H1 (cell line): ENCODE data around the gene NAV2.

Source experiments
- CTCF ChIP-seq, 3 experiments: IDR thresholded peaks; 1 replicate in 2 of 3; 2 replicates in 1 of 3; pipeline versions ENCODE4 v1.5.1 to v1.6.1; 2011; ENCODE audit warnings: low read length in 3 of 3, mild to moderate bottlenecking in 3 of 3, inconsistent platforms in 2 of 3, low read depth in 1 of 3, moderate library complexity in 1 of 3; ENCODE audit not compliant: insufficient read depth in 1 of 3; ENCODE audit errors: control extremely low read depth in 1 of 3
- POLR2AphosphoS5 ChIP-seq: IDR thresholded peaks from 2 replicates; pipeline ENCODE4 v1.6.1; 2011; ENCODE audit warnings: low read depth, low read length

DNA sequence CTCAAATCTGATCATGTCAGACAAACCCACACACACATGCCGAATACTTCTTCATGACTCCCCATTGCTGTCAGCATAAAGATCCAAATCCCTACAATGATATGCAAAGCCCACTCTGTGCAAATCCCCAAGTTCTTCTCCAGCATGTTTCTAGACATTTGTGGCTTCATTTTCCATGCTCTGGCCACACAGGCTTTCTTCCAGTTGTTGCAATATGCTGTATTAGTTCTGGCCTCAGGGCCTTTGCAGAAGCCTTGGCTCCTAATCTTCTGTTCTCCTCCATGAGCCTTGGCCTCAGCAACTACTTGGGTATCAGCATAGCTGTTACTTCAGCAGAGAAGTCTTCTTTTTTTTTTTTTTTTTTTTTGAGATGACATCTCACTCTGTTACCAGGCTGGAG lies 49.6 kb downstream of the NAV2 start:
- TF ChIP-seq CTCF (IDR thresholded peaks at IDR 0.05; ENCODE audit: control extremely low read depth in 1 of 3, insufficient read depth in 1 of 3, low read depth in 1 of 3, low read length in 3 of 3): no peak
- TF ChIP-seq POLR2AphosphoS5: no peak
